OCI-LY3 (cell line): ENCODE measurements around the gene VPS35L.

Experiments used
- EZH2phosphoT487 ChIP-seq: fragments of 200-600 bp; shearing (Covaris generic); IDR thresholded peaks from 2 replicates; pipeline ENCODE4 v1.6.1; 2018; ENCODE audit warnings: antibody characterized with exemption, mixed run types, low read depth
- TF ChIP-seq, protein P1 (sequence below): fragments of 200-600, 300-600 bp; sonication (generic); IDR thresholded peaks from 2 replicates; pipeline ENCODE4 v1.5.1; 2014; ENCODE audit warnings: antibody characterized with exemption, low read length, low read depth

DNA sequence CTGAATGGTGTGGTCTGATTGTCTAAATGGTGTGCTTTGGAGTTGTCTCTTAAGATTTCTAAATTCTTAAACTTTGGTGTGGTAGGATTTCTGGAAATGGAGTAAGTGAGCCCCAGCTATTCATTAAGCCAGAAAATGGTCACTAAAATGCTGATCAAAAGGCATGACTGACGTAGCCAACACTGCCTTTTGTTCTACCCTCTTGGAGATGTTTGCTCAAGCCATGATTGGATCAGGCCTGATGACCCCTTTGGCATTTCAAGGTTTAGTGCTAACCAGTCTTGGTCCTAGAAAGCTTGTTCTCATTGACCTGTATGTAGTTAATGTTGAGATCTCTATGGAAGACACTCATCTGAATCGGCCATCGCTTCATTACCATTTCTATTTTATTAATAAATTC is 94.5 kb downstream of the VPS35L start:
- no peak for TF ChIP-seq EZH2phosphoT487
- TF ChIP-seq, protein P1, sequence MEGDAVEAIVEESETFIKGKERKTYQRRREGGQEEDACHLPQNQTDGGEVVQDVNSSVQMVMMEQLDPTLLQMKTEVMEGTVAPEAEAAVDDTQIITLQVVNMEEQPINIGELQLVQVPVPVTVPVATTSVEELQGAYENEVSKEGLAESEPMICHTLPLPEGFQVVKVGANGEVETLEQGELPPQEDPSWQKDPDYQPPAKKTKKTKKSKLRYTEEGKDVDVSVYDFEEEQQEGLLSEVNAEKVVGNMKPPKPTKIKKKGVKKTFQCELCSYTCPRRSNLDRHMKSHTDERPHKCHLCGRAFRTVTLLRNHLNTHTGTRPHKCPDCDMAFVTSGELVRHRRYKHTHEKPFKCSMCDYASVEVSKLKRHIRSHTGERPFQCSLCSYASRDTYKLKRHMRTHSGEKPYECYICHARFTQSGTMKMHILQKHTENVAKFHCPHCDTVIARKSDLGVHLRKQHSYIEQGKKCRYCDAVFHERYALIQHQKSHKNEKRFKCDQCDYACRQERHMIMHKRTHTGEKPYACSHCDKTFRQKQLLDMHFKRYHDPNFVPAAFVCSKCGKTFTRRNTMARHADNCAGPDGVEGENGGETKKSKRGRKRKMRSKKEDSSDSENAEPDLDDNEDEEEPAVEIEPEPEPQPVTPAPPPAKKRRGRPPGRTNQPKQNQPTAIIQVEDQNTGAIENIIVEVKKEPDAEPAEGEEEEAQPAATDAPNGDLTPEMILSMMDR = no peak
